Neural progenitor cell (in vitro differentiated cells): ENCODE results near the gene VSIG10L2.

Experiments used
- CTCF ChIP-seq: fragments of 200-600 bp; sonication (generic); IDR thresholded peaks from 2 replicates; pipeline ENCODE4 v1.5.1; 2017; ENCODE audit warnings: antibody characterized with exemption, mild to moderate bottlenecking
- EZH2 ChIP-seq: fragments of 200-600 bp; sonication (generic); IDR thresholded peaks from 2 replicates; pipeline ENCODE4 v1.6.1; 2017; ENCODE audit warnings: antibody characterized with exemption, mild to moderate bottlenecking, moderate library complexity
- EZH2phosphoT487 ChIP-seq: fragments of 200-600 bp; sonication (generic); IDR thresholded peaks from 2 replicates; pipeline ENCODE4 v1.6.1; 2017; ENCODE audit warnings: antibody characterized with exemption

GRCh38 chr11:125951731-125952130 lies 5.9 kb downstream of the VSIG10L2 start:
- TF ChIP-seq CTCF (no peak), EZH2 (no peak), EZH2phosphoT487 (no peak)
